ENCODE results near the gene KHK.
A peak's percentile ranks its signal among the peaks of the same experiment; 100 is the strongest.

KHK gene

DNA sequence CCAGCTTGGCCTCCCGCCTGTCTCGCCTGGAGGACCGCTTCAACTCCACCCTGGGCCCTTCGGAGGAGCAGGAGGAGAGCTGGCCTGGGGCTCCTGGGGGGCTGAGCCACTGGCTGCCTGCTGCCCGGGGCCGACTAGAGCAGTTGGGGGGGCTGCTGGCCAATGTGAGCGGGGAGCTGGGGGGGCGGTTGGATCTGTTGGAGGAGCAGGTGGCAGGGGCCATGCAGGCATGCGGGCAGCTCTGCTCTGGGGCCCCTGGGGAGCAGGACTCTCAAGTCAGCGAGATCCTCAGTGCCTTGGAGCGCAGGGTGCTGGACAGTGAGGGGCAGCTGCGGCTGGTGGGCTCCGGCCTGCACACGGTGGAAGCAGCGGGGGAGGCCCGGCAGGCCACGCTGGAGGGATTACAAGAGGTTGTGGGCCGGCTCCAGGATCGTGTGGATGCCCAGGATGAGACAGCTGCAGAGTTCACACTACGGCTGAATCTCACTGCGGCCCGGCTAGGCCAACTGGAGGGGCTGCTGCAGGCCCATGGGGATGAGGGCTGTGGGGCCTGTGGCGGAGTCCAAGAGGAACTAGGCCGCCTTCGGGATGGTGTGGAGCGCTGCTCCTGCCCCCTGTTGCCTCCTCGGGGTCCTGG is 3.7 kb upstream of the KHK start:
- DNase-seq: no peak

DNA sequence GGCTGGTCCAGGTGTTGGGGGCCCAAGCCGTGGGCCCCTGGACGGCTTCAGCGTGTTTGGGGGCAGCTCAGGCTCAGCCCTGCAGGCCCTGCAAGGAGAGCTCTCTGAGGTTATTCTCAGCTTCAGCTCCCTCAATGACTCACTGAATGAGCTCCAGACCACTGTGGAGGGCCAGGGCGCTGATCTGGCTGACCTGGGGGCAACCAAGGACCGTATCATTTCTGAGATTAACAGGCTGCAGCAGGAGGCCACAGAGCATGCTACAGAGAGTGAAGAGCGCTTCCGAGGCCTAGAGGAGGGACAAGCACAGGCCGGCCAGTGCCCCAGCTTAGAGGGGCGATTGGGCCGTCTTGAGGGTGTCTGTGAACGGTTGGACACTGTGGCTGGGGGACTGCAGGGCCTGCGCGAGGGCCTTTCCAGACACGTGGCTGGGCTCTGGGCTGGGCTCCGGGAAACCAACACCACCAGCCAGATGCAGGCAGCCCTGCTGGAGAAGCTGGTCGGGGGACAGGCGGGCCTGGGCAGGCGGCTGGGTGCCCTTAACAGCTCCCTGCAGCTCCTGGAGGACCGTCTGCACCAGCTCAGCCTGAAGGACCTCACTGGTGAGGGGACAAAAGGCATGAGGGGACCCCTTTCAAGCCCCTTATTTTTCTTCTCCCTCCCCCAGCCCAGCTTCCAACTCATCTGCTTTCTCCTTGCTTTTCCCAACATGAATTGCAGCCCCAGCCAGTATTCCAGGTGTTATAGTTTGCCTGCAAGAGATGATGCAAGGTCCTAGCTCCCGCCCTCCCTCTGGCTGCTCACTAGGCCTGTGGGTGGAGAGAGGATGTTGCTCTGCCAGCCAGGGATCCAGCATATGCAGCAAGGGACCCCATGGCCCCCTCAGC is 2.9 kb upstream of the KHK start:
- no peak for DNase-seq

DNA sequence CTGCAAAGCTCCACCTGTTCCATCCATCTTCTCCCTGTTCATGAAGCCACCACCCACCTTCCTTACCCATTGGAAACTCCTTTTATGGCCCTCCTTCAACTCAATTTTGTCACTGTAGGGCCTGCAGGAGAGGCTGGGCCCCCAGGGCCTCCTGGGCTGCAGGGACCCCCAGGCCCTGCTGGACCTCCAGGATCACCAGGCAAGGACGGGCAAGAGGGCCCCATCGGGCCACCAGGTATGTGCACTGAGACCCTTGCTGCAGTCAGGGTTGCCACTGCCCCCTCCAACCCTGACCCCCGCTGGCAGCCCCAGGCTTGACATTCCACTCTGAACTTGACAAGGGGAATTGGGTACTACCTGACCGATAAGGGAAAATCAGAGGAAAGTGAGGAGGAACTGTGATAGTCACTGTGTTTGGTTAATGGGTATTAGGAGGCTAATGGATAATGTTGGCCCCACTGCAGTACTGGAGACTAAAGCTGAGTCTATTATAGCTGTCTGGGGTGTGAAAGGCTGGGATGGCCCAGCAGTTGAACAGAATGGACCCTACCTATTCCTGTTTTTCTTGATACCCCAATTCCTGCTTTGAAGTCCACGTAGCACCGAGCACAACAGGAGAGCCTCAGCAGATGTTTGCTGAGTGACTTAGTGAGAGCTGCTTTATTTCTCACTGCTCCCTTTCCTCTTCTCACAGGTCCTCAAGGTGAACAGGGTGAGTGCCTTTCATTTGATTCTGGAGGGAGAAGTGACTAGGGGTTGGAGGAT is 2.1 kb upstream of the KHK start:
- no peak for DNase-seq

DNA sequence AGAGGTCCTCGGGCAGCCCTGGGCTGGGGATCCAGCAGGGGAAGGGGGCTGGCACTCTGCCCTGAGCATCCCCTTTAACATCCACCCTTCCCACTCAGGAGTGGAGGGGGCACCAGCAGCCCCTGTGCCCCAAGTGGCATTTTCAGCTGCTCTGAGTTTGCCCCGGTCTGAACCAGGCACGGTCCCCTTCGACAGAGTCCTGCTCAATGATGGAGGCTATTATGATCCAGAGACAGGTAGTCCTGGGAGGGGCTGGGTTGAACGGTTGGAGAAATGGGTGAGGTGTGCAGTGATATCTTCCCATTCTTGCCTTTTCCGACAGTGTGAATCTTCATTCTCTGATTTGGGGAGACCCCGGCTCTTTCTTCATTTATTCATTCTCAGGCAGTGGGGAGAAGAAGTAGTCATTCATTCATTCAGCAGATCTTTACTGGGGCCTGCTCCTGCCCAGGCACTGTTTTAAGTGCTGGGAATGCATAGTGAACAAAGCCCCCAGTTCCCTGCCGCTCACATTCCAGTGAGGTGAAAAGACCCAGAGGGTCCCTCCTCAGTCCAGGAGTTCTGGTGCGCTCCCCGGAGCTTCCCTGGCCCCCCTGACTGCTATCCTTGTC is 1.4 kb upstream of the KHK start:
- no peak for DNase-seq

DNA sequence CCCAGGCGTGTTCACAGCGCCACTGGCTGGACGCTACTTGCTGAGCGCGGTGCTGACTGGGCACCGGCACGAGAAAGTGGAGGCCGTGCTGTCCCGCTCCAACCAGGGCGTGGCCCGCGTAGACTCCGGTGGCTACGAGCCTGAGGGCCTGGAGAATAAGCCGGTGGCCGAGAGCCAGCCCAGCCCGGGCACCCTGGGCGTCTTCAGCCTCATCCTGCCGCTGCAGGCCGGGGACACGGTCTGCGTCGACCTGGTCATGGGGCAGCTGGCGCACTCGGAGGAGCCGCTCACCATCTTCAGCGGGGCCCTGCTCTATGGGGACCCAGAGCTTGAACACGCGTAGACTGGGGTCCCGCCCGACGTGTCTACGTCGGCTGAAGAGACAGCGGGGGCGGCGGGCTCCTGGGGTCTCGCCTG is 891 bp upstream of the KHK start:
- DNase-seq: peak; percentile 29

DNA sequence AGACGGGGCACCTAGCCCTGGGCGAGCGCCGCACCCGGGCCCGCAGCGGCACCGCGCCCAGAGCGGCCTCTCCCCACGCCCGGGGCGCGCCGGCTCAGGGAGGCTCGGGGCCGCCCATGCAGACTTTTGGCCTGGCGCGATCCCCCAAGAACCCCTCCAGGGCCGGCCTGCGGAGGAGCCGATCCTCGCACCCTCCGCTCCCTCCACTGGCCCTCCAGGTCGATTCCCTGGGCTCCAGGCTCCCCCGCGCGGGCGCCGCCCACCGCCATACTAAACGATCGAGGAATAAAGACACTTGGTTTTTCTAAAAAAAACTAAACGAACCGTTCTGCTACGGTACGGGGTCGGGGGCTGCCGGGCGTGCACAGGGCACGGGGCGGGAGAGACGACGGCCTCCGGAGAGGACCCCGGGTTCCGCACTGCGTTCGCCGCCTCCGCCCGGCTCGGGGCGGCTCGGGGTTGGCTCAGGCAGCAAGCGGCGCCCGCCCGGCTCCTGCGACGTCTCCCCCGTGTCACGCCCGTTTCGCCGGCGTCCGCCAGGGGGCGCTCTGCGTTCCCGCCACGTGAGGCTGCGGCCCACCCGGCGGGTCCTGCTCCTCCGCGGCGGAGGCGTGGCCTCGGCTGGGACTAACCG is 365 bp upstream of the KHK start:
- DNase-seq: peak; percentile 98

DNA sequence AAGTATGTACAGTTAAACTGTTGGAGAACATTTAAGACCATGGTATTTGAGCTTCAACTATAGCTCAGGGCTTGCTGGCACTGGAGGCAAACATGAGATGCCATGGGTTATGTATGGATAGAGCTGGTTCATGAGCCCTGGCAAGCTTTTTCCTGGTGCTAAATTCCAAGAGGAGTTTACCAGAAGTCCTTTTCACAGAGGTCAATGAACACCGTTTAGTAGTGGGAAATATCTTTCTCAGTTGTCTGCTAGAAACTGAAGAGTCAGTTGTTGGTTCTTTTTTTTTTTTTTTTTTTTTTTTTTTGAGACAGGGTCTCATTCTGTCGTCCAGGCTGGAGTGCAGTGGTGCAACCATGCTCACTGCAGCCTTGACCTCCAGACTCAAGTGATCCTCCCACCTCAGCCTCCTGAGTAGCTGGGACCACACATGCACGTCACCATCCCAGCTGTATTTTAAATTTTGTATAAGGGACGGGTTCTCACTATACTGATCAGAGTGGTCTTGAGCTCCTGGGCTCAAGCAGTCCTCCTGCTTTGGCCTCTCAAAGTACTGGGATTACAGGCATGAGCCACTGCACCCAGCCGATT is 1.3 kb downstream of the KHK start:
- no peak for DNase-seq

DNA sequence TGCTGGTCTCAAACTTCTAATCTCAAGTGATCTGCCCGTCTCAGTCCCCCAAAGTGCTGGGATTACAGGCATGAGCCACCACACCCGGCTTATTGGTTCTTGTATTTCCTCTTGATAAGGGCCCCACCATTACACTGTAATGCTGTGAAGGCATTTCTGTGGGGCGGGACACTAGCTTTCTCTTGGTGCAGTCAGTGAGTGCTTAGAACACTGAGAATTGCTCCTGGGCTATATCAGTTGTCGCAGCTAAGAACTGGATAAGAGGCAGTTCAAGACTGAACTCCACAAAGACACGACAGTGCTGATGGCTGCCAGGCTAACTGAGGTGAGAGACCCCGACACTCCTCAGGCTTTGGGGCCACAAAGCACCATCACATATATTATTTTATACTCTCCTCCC is 2.1 kb downstream of the KHK start:
- no peak for DNase-seq

DNA sequence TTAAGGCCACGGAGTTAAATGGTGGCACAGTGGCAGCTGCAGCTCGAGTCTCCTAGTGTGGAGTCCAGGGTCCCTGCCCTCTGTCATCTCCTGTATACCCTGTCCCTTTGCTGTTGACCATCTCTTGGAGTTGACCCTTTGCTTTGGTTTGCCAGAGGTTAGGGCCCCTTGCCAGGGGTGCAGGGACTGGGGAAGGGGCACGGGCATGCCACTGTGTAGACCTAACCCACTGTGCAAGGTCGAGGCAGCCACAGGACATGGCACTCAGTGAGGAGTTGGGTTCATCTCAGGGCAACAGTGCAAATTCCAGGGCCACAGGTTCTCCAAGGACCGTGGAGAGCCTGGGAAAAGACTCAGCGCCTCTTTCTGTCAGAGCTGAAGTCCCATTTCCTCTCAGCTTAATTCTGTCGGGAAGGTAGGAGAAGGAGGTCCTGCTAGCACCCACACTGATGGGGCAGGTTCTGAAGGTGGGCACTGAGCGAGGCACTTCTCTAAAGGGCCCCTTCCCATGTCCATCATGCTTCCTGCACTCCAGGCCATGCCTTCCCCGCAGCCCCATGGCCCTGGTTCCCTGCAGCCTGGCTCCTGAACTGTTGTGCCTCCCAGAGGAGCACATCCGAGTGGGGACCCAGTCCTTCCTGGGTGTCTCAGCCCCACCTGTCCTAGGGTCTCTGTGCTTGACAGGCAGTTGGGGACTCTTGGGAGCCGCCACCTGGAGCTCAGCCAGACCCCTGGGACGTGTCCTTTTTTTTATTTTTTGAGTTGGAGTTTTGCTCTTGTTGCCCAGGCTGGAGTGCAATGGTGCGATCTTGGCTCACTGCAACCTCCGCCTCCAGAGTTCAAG is 2.8 kb downstream of the KHK start:
- DNase-seq: no peak

DNA sequence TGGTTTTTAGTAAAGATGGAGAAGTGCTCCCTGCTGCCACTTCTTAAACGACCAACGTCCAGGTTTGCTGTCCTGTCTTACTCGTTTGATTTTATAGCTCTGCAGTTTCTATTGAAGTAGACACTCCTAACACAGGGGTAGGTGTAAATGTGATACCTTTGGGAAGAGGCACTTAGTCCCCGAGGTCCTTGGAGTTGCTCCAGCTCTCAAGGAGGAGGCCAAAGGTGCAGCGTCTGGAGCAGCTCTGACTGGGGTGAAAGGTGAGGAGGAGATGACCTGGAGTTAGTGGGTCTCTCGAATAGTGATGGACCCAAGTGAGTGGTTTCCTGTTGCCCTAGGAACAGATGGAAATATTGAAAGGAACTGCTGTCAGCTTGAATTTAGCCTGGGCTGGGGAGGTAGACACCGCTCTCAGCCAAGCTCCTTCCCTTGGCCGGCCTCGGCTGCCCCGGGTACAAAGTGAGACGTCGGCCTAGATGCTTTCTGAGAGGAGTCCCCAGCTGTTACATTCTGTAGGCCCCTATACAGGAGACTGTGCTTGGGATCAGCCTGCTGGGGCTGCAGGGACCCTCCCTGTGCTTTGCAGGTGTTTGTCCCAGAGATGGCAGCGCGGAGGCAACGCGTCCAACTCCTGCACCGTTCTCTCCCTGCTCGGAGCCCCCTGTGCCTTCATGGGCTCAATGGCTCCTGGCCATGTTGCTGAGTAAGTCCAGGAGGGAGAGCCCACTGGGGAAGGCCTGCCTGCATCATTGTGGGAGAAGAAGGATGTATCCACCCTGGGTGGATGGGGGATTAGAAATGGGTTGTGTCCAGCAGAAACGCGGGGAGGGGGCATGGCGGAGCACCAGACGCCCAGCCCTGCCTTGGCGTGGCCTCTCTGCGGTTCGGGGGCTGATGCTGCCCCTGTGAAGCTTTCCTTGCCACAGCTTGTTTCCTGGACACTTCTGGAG is 5.4 kb downstream of the KHK start:
- DNase-seq: no peak

DNA sequence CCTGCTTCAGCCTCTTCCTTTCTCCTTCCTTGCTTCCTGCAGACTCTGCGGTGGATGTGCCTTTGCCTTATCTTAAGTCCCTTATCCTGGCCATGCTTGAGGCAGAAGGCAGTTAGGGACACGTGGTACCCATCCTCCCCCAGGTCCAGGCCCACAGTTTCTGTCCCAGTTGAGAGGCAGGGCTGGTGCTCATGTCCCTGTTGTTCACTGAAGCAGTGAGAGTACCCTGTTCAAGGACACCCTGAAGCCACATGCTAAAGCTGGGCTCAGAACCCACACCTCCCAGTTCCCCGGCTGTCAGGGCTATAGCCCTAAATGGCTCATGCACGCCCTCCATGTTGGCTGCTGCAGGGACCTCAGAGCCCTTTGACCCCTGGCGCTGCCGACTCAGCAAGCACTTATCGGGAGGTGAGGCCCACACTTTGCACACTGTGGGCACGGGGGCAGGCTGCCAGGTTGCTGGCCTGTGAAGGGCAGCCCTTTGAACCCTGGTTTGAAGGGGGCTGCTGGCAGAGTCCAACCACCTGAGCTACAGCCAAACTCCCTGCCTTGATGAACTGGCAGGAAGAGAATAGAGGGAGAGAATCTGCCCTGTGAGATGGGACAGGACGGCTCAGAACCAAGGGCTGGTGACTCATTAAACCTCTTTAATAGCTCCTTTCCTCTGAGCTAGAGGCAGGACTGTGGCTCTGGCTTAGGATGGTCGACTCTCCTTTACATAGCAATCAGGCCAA is 6.3 kb downstream of the KHK start:
- DNase-seq: no peak

DNA sequence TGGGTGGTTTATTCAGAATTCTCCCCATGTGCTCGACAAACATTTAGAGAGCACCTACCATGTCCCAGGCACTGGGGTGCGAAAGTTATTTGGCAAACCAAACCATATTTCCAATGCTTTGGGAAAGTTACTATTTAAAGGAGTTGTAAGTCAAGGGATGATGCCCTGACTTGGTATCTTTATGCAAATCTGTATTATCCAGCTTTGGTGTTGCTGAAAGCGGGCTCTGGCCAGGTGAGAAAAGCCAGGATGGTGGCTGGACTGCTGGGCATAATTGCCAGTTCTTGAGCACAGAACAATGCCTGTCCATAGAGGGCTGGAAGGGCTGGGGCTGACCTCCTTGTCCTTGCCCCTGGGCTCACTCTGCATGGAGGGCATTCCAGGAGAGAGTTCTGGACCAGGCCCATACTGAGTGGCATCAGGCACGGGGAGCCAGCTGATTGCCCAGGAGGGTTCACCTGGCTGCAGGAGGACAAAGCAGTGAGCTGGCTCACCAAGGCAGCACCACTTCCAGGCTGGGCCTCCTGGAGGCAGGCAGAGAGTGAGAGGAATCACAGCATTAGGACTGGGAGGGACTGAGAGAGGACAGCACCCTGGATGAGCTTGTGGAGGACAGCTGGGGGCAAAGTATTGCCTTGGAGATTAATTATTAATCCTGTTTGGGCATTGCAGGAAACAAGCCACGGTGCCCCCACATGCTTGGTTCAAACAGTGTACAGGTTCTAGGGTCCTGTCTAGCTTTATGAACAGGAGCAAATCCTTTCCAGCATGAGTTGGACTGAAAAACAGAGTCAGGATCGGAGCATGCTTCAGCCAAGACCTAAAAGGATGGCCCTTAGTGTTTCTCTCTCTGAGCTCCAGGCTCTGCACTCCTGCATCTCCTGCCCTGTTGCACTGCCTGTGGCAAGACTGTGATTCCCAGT is 7.1 kb downstream of the KHK start:
- no peak for DNase-seq

DNA sequence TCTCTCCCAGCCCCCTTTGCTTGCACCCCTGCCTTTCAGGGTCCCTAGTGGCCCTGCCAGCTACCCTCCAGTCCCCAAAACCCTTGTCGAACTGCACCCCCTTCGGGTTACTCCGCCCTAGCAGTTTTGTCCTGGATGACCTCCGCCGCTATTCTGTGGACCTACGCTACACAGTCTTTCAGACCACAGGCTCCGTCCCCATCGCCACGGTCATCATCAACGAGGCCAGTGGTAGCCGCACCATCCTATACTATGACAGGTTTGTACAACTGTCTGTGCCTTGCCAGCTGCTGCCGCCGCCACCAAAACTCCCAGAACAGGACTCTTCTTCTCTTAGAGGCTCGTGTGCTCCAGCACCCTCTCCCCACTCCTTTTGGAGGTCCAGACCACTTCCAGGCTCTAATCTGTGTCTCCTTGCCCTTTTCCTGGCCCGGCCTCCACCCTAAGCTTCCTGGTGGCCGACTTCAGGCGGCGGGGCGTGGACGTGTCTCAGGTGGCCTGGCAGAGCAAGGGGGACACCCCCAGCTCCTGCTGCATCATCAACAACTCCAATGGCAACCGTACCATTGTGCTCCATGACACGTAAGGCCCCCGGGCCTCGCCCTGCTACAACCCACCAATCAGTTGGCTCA is 7.9 kb downstream of the KHK start:
- DNase-seq: no peak

DNA sequence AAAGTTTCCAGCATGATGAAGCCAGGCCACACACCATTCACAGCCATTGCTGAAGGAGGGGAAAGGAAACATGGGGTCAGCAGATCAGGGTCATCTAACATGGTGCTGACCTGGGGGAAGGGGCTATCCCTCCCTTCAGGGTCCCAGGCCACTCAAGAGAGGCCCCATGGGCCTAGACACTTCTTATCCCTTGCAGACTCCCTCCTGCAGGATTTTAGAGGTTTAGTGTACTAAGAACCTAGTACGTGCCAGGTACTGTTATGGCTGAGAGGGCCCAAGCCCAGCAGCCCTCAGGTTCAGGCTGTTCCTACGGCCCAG is 8.8 kb downstream of the KHK start:
- no peak for DNase-seq

DNA sequence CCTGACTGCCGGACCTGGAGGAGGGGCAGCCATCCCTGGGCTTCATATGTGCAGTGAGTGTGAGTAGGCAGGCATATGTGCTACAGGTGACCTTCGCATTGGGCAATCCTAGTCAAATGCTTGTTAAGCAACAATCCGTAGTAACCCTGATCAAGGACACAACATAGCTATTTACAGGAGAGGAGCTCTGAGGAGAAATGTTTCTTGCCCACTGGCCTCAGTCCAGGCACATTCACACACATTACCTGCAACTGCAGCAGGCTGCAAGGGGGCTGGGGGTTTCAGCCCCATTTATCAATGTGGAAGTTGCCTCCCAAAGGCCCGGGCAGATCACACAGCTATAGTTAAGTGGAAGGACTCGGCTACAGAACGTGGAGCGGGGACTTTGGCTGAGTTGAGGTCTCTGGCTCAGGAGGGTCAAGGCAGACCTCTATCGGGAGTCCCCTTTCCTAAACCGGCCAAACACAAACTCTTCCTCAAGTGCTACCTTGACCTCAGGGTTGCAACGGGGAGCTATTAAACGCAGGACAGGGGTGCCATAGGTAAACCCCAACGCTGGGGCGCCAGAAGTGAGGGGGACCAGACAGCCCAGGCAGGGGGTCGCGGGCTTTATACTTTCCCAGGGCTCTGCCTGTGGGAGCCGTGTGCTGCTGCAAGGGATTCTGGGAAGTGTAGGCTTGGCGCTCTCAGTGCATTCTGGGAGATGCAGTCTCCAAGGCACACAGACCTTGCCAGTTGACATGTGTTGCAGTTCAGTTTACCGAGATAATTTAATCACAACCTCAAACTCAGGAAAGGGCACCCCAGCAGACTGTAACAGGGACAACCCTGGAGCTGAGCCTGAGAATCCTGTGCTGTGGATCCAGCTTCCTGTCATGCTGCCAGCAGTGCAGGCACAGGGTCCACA is 9.4 kb downstream of the KHK start:
- DNase-seq: peak; percentile 55

DNA sequence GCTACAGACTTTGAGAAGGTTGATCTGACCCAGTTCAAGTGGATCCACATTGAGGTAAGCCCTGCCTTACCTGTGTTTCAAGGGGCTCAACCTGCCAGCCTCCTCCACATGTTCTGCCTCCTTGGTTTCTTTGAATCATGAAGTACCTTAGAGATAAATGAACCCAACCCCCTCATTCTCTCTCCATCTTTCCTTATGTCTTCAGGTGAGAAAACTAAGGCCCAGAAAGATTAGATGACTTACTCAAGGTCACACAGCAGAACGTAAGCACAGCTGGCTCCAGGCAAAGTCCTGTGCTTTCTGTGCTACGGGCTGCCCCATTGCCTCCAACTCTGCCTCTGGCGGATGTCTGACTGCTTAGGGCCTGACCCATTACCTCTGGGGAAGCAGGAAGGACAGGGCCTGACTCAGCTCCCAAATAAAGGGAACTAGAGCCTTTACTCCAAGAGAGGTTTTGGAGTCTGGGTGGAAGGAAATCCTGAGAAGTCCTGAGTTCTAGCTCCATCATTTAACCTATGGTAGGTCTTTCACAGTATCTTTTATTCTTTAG is 10.3 kb downstream of the KHK start:
- DNase-seq: no peak

DNA sequence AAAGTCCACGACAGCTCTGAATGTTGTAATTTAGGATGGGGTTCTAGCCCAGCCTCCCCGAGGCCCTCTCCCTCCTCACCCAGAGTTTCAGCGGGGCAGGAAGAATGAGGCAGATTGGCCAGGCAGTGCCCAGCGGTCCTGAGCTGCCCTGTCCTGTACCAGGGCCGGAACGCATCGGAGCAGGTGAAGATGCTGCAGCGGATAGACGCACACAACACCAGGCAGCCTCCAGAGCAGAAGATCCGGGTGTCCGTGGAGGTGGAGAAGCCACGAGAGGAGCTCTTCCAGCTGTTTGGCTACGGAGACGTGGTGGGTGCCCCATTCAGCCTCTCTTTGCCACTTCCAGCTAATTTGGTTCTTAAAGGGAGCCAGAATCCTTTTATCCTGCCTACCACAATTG is 10.8 kb downstream of the KHK start:
- DNase-seq: no peak

Measured in CD4-positive, alpha-beta T cell treated with Interleukin-21 for 1 hour (primary cell).